CD14-positive monocyte (primary cell): ENCODE data around the gene EPHB2. TPM values are rescaled to one million over a fixed set of nuclear protein-coding genes. Genes with fewer than 3 reads are reported as not detected.

Experiments
- DNase-seq, 3 donors: peaks; one replicate each; pipeline ENCODE4 v3.0.0-alpha.2; 2011 to 2022
- H2AFZ ChIP-seq: 2 replicates; pipeline ENCODE4 v1.6.0; 2012; ENCODE audit warnings: mild to moderate bottlenecking, low read depth, low read length, inconsistent platforms; ENCODE audit not compliant: insufficient read depth, poor library complexity, severe bottlenecking
- H3K27ac ChIP-seq, 2 donors: 1 replicate in 1 of 2; 2 replicates in 1 of 2; pipeline ENCODE4 v1.5.1; 2012 to 2013; ENCODE audit warnings: low read length in 2 of 2, control low read depth in 1 of 2, inconsistent platforms in 1 of 2, low read depth in 1 of 2, mild to moderate bottlenecking in 1 of 2
- H3K27me3 ChIP-seq, 2 donors: one replicate each; pipeline versions ENCODE4 v1.6.0 to v1.6.1; 2011 to 2013; ENCODE audit warnings: low read length in 2 of 2; ENCODE audit not compliant: control insufficient read depth in 2 of 2, insufficient read depth in 2 of 2
- H3K36me3 ChIP-seq, 2 donors: replicated peaks in 1 of 2; 1 replicate in 1 of 2; 2 replicates in 1 of 2; pipeline versions ENCODE4 v1.5.1 to v1.6.1; 2012 to 2013; ENCODE audit warnings: low read length in 2 of 2, control low read depth in 1 of 2, inconsistent platforms in 1 of 2, mild to moderate bottlenecking in 1 of 2; ENCODE audit not compliant: insufficient read depth in 2 of 2, control insufficient read depth in 1 of 2
- H3K4me1 ChIP-seq, 2 donors: 1 replicate in 1 of 2; 2 replicates in 1 of 2; pipeline versions ENCODE4 v1.5.1 to v1.6.1; 2012 to 2013; ENCODE audit warnings: low read length in 2 of 2, control low read depth in 1 of 2, inconsistent platforms in 1 of 2, mild to moderate bottlenecking in 1 of 2, moderate library complexity in 1 of 2; ENCODE audit not compliant: insufficient read depth in 2 of 2, control insufficient read depth in 1 of 2
- H3K4me2 ChIP-seq: replicated peaks from 2 replicates; pipeline ENCODE3; 2012; ENCODE audit warnings: low read length, moderate library complexity, mild to moderate bottlenecking; ENCODE audit not compliant: poor library complexity, severe bottlenecking; ENCODE audit errors: extremely low read depth
- H3K4me3 ChIP-seq, 3 experiments: fragments of 200-600 bp in 1 of 3; sonication (generic) in 1 of 3; replicated peaks in 1 of 3; 1 replicate in 2 of 3; 2 replicates in 1 of 3; pipeline ENCODE4 v1.5.1; 2011 to 2013; ENCODE audit warnings: low read length in 3 of 3, mild to moderate bottlenecking in 3 of 3, control low read depth in 2 of 3, low read depth in 2 of 3, inconsistent platforms in 1 of 3, moderate library complexity in 1 of 3
- H3K79me2 ChIP-seq: 2 replicates; pipeline ENCODE4 v1.6.0; 2012; ENCODE audit warnings: mild to moderate bottlenecking, control low read depth, inconsistent platforms, low read length, moderate library complexity; ENCODE audit not compliant: insufficient read depth
- H3K9ac ChIP-seq: 2 replicates; pipeline ENCODE4 v1.6.0; 2017; ENCODE audit warnings: low read length, mild to moderate bottlenecking; ENCODE audit not compliant: insufficient read depth, poor library complexity, severe bottlenecking
- H3K9me3 ChIP-seq, 2 donors: replicated peaks in 1 of 2; 1 replicate in 1 of 2; 2 replicates in 1 of 2; pipeline versions ENCODE4 v1.5.1 to v1.6.1; 2012 to 2013; ENCODE audit warnings: low read length in 2 of 2, control low read depth in 1 of 2; ENCODE audit not compliant: control insufficient read depth in 1 of 2, insufficient read depth in 1 of 2
- H4K20me1 ChIP-seq: 2 replicates; pipeline ENCODE4 v1.6.0; 2012; ENCODE audit warnings: mild to moderate bottlenecking, low read length, control low read depth, moderate library complexity; ENCODE audit not compliant: insufficient read depth
- H3K27ac Mint-ChIP-seq, 7 donors: one replicate each; pipeline ENCODE4 v1.8.0; 2020; ENCODE audit warnings: mild to moderate bottlenecking in 7 of 7, mixed read lengths in 7 of 7, moderate library complexity in 6 of 7, inconsistent platforms in 2 of 7
- H3K27me3 Mint-ChIP-seq, 3 donors: one replicate each; pipeline ENCODE4 v1.8.0; 2021 to 2022; ENCODE audit warnings: low read depth in 3 of 3, mild to moderate bottlenecking in 3 of 3, mixed read lengths in 3 of 3, moderate library complexity in 3 of 3, inconsistent platforms in 1 of 3
- H3K36me3 Mint-ChIP-seq, 2 donors: one replicate each; pipeline ENCODE4 v1.8.0; 2020; ENCODE audit warnings: mixed read lengths in 2 of 2, inconsistent platforms in 1 of 2, mild to moderate bottlenecking in 1 of 2
- H3K4me1 Mint-ChIP-seq: one replicate; pipeline ENCODE4 v1.8.0; 2020; ENCODE audit warnings: mild to moderate bottlenecking, mixed read lengths
- H3K4me3 Mint-ChIP-seq, 2 donors: one replicate each; pipeline ENCODE4 v1.8.0; 2020; ENCODE audit warnings: mild to moderate bottlenecking in 2 of 2, mixed read lengths in 2 of 2, moderate library complexity in 1 of 2
- H3K9me3 Mint-ChIP-seq, 7 donors: one replicate each; pipeline ENCODE4 v1.8.0; 2020 to 2022; ENCODE audit warnings: mixed read lengths in 7 of 7, mild to moderate bottlenecking in 6 of 7, moderate library complexity in 6 of 7, inconsistent platforms in 2 of 7
- WGBS: methylation state at CpG from one replicate; pipeline ENCODE4 v1.1.5; 2013; ENCODE audit warnings: missing lambda C conversion rate; ENCODE audit not compliant: insufficient coverage; 5-methylcytosine and 5-hydroxymethylcytosine counted together
- intact Hi-C, 2 donors: fragments of 100-400 bp; cut with micrococcal nuclease; formaldehyde crosslinking; loops; one replicate each; pipeline versions ENCODE4 v1.15.0 to v1.15.1; 2023
- polyA plus RNA-seq, 3 donors: library from polyadenylated mRNA; depleted of rRNA in 1 of 3; unstranded in 2 of 3; stranded (reverse) in 1 of 3; fragments of 300-500 nt in 2 of 3; fragments of >200 nt in 1 of 3; fragmentation: Illumina TruSeq in 2 of 3; gene quantifications; 1 replicate in 2 of 3; 2 replicates in 1 of 3; pipeline ENCODE4 v1.2.3, GENCODE V29; 2012 to 2021
- TF ChIP-seq, protein P1 (sequence below): fragments of 200-600 bp; IDR thresholded peaks from one replicate; pipeline ENCODE4 v1.8.0; 2022; ENCODE audit warnings: antibody characterized with exemption, mild to moderate bottlenecking

The EPHB2 gene
- polyA plus RNA-seq, 3 donors = 2.9 to 5.6 (median 3.4) TPM

DNA sequence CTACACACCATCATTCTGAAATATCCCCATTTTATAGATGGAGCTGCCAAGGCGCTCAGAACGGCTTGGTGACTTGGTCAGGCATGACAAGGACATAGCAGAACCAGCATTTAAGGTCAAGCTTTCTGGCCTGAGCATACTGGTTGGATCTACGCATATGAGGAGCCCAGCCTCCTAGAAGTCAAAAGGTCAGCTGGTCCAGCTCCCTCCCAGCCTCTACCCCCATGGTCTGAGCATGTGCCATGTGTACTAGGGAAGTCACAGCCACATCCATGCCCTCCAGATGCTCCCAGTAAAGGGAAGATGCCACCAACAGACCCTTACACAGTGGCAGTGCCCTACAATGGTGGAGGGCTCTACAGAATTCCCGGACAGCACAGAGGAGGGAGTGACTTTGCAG is 96.7 kb downstream of the EPHB2 start:
- Mint-ChIP-seq H3K36me3 (no peaks in the 10 kb centered on the region), H3K4me1 (no peaks in the 10 kb centered on the region), H3K27ac (no peak overlapping the region), H3K9me3 (no peaks in the 10 kb centered on the region), H3K4me3 (no peak overlapping the region), H3K27me3 (peaks cover 2 to 8% (median 4%) of the 10 kb centered on the region in 3 donors)
- Histone ChIP-seq H4K20me1 (no peaks in the 10 kb centered on the region), H2AFZ (no peak overlapping the region), H3K4me2 (no peak overlapping the region), H3K36me3 (no peaks in the 10 kb centered on the region), H3K4me3 (no peak overlapping the region), H3K9ac (no peak overlapping the region), H3K9me3 (no peaks in the 10 kb centered on the region), H3K27me3 (no peaks in the 10 kb centered on the region), H3K27ac (no peak overlapping the region), H3K79me2 (no peaks in the 10 kb centered on the region), H3K4me1 (no peaks in the 10 kb centered on the region)
- no peak for DNase-seq
- intact Hi-C loops = no loop called here
- WGBS = 91% methylated on average over 4 of the region's 4 CpGs
- TF ChIP-seq, protein P1, sequence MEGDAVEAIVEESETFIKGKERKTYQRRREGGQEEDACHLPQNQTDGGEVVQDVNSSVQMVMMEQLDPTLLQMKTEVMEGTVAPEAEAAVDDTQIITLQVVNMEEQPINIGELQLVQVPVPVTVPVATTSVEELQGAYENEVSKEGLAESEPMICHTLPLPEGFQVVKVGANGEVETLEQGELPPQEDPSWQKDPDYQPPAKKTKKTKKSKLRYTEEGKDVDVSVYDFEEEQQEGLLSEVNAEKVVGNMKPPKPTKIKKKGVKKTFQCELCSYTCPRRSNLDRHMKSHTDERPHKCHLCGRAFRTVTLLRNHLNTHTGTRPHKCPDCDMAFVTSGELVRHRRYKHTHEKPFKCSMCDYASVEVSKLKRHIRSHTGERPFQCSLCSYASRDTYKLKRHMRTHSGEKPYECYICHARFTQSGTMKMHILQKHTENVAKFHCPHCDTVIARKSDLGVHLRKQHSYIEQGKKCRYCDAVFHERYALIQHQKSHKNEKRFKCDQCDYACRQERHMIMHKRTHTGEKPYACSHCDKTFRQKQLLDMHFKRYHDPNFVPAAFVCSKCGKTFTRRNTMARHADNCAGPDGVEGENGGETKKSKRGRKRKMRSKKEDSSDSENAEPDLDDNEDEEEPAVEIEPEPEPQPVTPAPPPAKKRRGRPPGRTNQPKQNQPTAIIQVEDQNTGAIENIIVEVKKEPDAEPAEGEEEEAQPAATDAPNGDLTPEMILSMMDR = no peak

DNA sequence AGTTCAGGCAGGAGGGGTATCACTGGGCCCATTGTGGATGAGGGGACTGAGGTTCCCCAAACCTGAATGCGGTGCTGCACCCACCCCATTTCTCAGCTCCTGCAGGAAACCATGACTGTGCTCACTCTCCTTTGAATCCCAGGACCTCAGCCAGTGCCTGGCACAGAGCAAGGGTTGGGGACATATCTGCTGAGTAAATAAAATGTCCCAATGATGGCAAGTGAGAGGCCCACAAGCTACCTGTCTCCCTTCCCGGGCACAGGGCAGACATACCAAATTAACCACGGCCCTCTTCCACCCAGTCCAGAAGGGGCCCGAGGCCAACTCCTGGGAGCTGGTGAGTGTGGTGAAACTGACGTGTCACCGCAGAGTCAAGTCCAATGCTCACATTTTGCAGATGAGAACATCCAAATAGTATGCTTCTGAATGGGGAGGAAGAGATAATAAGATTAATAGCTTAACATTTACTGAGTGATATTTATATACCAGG is 97.6 kb downstream of the EPHB2 start:
- H3K4me2 ChIP-seq = no peak overlapping the region
- intact Hi-C loops = no loop called here
- no peak for DNase-seq
- H3K4me3 ChIP-seq = no peak overlapping the region
- H3K27ac Mint-ChIP-seq = no peak overlapping the region
- no CpG with 5 or more reads among the region's 6 CpGs for WGBS
- no peaks in the 10 kb centered on the region for H3K9me3 ChIP-seq
- H3K4me3 Mint-ChIP-seq = no peak overlapping the region
- H3K27me3 ChIP-seq = no peaks in the 10 kb centered on the region
- no peak overlapping the region for H3K9ac ChIP-seq
- TF ChIP-seq, protein P1 = no peak
- no peaks in the 10 kb centered on the region for H3K4me1 ChIP-seq
- H3K9me3 Mint-ChIP-seq = no peaks in the 10 kb centered on the region
- no peaks in the 10 kb centered on the region for H3K79me2 ChIP-seq
- peaks cover 4 to 8% (median 4%) of the 10 kb centered on the region in 3 donors for H3K27me3 Mint-ChIP-seq
- no peaks in the 10 kb centered on the region for H3K36me3 ChIP-seq
- H4K20me1 ChIP-seq = no peaks in the 10 kb centered on the region
- no peak overlapping the region for H3K27ac ChIP-seq
- no peaks in the 10 kb centered on the region for H3K4me1 Mint-ChIP-seq
- no peak overlapping the region for H2AFZ ChIP-seq
- no peaks in the 10 kb centered on the region for H3K36me3 Mint-ChIP-seq
